A549 (cell line): ENCODE results near the gene WNT7B.

Source experiments
- CTCF ChIP-seq: fragments of >200 bp; sonication (Bioruptor Twin); formaldehyde crosslinking; IDR thresholded peaks from 3 replicates; pipeline ENCODE4 v1.5.1; 2016
- E2F6 ChIP-seq: IDR thresholded peaks from 2 replicates; pipeline ENCODE4 v1.6.1; 2012; ENCODE audit warnings: low read depth, borderline replicate concordance
- HOXB5 ChIP-seq: fragments of 250-450 bp; sonication (Bioruptor Pico); IDR thresholded peaks from 2 replicates; pipeline ENCODE4 v1.5.0; 2020; ENCODE audit warnings: mild to moderate bottlenecking, moderate library complexity
- POLR2A ChIP-seq: IDR thresholded peaks from 2 replicates; pipeline ENCODE4 v1.6.1; 2012; ENCODE audit warnings: mild to moderate bottlenecking, low read length

GRCh38 chr22:45974498-45974897 lies 2.5 kb downstream of the WNT7B start:
- TF ChIP-seq POLR2A (peak; percentile 51), E2F6 (no peak), HOXB5 (CRISPR knock-in tag) (no peak), CTCF (no peak)
